GM04504 (cell line): ENCODE results near the gene TAF11L13.
"Not testable (repeated sequence)": the region's sequence is repeated elsewhere in the genome, so short reads cannot be mapped to it uniquely, and the experiment has no call there.

Experiments
- DNase-seq: peaks from one replicate; pipeline ENCODE4 v3.0.0-alpha.2; 2012; ENCODE audit warnings: low read depth

The TAF11L13 gene

DNA sequence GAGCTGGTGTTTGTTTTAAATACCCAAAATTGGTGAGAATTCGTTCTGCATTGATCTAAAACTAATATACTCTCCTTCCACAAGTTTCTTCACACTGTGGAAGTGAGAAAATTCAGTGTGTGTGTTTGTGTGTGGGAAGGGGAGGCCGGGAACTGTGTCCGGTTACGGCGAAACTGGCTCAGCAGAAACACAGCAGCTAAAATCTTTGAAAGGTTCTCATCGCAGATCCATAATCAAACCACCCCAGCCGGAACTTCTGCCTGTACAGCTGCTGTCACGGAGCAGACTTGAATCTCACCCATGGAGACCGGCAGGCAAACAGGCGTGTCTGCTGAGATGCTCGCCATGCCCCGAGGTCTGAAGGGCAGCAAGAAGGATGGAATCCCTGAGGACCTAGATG, at the start of gene TAF11L13:
TAF11L13 (plus strand) TSS at position 301 of the 400 bp plus-strand sequence.
- DNase-seq, result not testable (repeated sequence)

GRCh38 chr5:17585658-17586057, 46.2 kb upstream of the TAF11L13 start, which contains the start of gene TAF11L7:
TSS of gene TAF11L7 (minus strand) at chr5:17585758.
- DNase-seq, result not testable (repeated sequence)

DNA sequence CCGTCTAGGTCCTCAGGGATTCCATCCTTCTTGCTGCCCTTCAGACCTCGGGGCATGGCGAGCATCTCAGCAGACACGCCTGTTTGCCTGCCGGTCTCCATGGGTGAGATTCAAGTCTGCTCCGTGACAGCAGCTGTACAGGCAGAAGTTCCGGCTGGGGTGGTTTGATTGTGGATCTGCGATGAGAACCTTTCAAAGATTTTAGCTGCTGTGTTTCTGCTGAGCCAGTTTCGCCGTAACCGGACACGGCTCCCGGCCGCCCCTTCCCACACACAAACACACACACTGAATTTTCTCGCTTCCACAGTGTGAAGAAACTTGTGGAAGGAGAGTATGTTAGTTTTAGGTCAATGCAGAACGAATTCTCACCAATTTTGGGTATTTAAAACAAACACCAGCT, 41.0 kb upstream of the TAF11L13 start, which contains the start of gene TAF11L8:
TAF11L8 (minus strand) TSS at position 101 of the 400 bp plus-strand sequence.
- not testable (repeated sequence) for DNase-seq

DNA sequence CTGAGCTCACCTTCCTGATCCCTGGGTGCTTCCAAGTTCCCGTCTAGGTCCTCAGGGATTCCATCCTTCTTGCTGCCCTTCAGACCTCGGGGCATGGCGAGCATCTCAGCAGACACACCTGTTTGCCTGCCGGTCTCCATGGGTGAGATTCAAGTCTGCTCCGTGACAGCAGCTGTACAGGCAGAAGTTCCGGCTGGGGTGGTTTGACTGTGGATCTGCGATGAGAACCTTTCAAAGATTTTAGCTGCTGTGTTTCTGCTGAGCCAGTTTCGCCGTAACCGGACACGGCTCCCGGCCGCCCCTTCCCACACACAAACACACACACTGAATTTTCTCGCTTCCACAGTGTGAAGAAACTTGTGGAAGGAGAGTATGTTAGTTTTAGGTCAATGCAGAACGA, 37.6 kb upstream of the TAF11L13 start, which contains the start of gene TAF11L9:
TAF11L9 (minus strand) TSS at position 140 of the 400 bp plus-strand sequence.
- DNase-seq, result not testable (repeated sequence)

DNA sequence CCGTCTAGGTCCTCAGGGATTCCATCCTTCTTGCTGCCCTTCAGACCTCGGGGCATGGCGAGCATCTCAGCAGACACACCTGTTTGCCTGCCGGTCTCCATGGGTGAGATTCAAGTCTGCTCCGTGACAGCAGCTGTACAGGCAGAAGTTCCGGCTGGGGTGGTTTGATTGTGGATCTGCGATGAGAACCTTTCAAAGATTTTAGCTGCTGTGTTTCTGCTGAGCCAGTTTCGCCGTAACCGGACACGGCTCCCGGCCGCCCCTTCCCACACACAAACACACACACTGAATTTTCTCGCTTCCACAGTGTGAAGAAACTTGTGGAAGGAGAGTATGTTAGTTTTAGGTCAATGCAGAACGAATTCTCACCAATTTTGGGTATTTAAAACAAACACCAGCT, 34.2 kb upstream of the TAF11L13 start, which contains the start of gene TAF11L10:
TAF11L10 (minus strand) TSS at position 101 of the 400 bp plus-strand sequence.
- not testable (repeated sequence) for DNase-seq

GRCh38 chr5:17603880-17604279, 28.0 kb upstream of the TAF11L13 start, which contains the start of gene TAF11L11:
TSS of gene TAF11L11 (plus strand) at chr5:17604183.
- not testable (repeated sequence) for DNase-seq

GRCh38 chr5:17604951-17605350, 26.9 kb upstream of the TAF11L13 start:
- no peak for DNase-seq

DNA sequence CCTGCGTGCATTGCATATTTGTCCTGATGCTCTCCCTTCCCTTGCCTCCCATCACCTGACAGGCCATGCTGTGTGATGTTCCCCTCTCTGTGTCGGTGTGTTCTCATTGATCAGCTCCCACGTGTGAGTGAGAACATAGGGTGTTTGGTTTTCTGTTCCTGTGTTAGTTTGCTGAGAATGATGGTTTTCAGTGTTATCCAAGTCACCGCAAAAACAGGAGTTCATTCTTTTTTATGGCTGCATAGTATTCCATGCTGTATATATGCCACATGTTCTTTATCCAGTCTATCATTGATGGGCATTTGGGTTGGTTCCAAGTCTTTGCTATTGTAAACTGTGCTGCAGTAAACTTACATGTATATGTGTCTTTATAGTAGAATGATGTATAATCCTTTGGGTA, 24.4 kb upstream of the TAF11L13 start:
- DNase-seq, result not testable (repeated sequence)

- DNase-seq, result not testable (repeated sequence)
Measured at GRCh38 chr5:17610092-17610491, 21.8 kb upstream of the TAF11L13 start, which contains the start of gene TAF11L12. TSS of gene TAF11L12 (plus strand) at chr5:17610392.

GRCh38 chr5:17614872-17615605, 16.8 kb upstream of the TAF11L13 start:
- DNase-seq, result no peak

DNA sequence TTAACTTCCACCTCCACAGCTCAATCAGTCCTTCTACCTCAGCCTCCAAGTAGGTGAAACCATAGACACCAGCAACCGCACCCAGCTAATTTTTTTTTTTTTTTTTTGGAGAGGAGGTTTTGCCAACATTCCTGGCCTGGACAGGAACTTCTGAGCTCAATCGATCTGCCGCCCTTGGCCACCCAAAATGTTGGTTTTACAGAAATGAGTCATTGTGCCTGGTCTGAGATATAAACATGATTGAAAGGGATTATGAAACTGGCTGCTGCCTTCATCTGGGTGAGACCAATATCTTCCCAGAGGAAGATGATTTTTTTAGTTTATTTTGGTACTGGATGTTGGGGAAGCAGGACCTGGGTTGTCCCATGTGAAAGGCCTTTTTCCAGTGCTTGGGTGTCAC, 12.5 kb upstream of the TAF11L13 start:
- no peak for DNase-seq

- DNase-seq, result no peak
Measured at GRCh38 chr5:17620627-17621026, 11.3 kb upstream of the TAF11L13 start.

- no peak for DNase-seq
Measured at GRCh38 chr5:17625686-17626085, 6.2 kb upstream of the TAF11L13 start.

GRCh38 chr5:17634160-17634559, 2.3 kb downstream of the TAF11L13 start, which contains the start of gene TAF11L14:
TSS of gene TAF11L14 (plus strand) at chr5:17634460.
- DNase-seq, result no peak

- DNase-seq, result not testable (repeated sequence)
Measured at GRCh38 chr5:17649232-17649631, 17.3 kb downstream of the TAF11L13 start.

GRCh38 chr5:17655201-17655759, 23.4 kb downstream of the TAF11L13 start:
- DNase-seq, result not testable (repeated sequence)

- no peak for DNase-seq
Measured at GRCh38 chr5:17655921-17656320, 24.0 kb downstream of the TAF11L13 start.

- no peak for DNase-seq
Measured at GRCh38 chr5:17663182-17663581, 31.3 kb downstream of the TAF11L13 start.

- no peak for DNase-seq
Measured at GRCh38 chr5:17665836-17666235, 33.9 kb downstream of the TAF11L13 start.

GRCh38 chr5:17666726-17667235, 34.9 kb downstream of the TAF11L13 start:
- no peak for DNase-seq

DNA sequence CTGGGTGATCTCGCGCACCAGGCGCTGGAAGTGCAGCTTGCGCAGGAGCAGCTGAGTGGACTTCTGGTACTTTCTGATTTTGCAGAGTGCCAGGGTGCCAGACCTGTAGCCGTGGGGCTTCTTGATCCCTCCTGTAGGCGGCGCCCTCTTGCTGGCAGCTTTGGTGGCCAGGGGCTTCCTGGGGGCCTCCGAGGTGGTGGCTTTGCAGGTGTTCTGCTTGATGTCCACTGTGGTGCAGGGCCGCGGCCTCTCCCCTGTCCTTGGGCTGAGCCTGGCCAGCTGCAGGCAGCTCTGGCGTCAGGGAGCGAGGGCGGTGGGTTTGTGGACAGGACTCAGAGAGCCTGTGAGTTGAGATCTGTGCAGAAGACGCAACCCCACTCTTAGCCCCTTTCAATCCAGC, 38.5 kb downstream of the TAF11L13 start:
- DNase-seq, result no peak

- DNase-seq, result no peak
Measured at GRCh38 chr5:17678751-17679324, 47.0 kb downstream of the TAF11L13 start.
